ENCODE results near the gene ESPN.

DNA sequence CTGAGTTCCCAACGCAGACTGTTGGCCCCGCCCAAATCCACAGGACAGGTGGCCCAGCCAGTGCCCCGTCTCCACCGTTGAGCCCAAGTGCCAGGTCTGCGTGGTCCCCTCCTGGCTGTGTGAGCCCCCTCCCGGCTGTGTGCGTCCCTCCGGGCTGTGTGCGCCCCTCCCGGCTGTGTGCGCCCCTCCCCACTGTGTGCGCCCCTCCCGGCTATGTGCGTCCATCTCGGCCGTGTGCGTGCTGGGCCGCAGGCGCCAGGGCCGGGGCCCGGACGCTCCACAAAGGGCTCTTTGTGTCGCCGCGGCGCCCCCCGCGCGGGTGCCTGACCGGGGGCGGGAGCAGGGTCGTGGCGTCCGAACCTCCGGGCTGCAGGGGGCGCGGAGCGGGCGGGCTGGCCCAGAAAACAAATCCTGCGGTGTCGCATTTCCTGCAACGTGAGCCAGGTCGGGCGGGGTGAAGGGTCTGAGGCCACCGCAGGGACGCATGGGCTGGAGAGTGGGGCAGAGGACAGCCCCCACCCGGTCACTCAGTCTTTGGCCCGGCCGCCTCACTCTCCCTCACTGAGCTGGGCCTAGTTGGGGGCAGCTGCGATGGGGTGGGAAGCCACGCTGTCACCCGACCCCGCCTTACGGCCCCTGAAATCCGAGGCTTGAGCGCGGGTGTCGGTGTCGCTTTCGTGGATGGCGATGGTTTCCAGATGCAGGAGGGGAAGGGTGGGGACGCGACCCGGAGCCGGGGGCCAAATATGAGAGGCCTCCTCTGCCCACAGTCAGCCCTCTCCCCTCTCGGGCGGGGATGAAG is 22.6 kb downstream of the ESPN start:
- TF ChIP-seq, protein P1, sequence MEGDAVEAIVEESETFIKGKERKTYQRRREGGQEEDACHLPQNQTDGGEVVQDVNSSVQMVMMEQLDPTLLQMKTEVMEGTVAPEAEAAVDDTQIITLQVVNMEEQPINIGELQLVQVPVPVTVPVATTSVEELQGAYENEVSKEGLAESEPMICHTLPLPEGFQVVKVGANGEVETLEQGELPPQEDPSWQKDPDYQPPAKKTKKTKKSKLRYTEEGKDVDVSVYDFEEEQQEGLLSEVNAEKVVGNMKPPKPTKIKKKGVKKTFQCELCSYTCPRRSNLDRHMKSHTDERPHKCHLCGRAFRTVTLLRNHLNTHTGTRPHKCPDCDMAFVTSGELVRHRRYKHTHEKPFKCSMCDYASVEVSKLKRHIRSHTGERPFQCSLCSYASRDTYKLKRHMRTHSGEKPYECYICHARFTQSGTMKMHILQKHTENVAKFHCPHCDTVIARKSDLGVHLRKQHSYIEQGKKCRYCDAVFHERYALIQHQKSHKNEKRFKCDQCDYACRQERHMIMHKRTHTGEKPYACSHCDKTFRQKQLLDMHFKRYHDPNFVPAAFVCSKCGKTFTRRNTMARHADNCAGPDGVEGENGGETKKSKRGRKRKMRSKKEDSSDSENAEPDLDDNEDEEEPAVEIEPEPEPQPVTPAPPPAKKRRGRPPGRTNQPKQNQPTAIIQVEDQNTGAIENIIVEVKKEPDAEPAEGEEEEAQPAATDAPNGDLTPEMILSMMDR (IDR thresholded peaks at IDR 0.05), result no peak
- TF ChIP-seq POLR2AphosphoS5 (IDR thresholded peaks at IDR 0.05) (no peak), EP300 (IDR thresholded peaks at IDR 0.05; ENCODE audit: low read depth) (no peak)

All from transverse colon (tissue), 4 donors.